ENCODE data around the gene STAP1.

DNA sequence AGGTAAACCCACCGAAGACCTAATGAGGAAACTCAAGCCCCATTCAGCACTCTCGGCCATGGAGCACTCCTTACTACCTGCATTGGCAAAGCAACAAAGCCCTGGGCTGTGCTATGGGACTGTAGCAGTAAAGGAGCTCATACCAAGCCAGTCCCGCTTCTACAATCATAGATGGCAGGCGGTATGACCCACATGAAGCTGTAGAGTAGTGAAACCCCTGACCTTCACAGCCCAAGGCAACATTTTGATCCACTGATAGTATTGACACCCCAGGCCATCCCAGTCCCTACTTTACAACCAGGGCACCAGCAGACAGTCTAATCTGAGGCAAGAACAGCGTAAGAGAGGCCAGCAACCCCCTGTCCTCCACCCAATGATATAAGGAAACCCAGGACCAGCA, 38.4 kb upstream of the STAP1 start:
- TF ChIP-seq, protein P1, sequence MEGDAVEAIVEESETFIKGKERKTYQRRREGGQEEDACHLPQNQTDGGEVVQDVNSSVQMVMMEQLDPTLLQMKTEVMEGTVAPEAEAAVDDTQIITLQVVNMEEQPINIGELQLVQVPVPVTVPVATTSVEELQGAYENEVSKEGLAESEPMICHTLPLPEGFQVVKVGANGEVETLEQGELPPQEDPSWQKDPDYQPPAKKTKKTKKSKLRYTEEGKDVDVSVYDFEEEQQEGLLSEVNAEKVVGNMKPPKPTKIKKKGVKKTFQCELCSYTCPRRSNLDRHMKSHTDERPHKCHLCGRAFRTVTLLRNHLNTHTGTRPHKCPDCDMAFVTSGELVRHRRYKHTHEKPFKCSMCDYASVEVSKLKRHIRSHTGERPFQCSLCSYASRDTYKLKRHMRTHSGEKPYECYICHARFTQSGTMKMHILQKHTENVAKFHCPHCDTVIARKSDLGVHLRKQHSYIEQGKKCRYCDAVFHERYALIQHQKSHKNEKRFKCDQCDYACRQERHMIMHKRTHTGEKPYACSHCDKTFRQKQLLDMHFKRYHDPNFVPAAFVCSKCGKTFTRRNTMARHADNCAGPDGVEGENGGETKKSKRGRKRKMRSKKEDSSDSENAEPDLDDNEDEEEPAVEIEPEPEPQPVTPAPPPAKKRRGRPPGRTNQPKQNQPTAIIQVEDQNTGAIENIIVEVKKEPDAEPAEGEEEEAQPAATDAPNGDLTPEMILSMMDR (optimal IDR thresholded peaks at IDR 0.05 in 1 of 3, IDR thresholded peaks at IDR 0.05 in 1 of 3, conservative IDR thresholded peaks at IDR 0.05 in 1 of 3; ENCODE audit: extremely low read depth in 1 of 3, insufficient read depth in 2 of 3, low read length in 3 of 3), result no peak
- TF ChIP-seq EZH2 (IDR thresholded peaks at IDR 0.05; ENCODE audit: low read length), result no peak
